T-cell (primary cell): Measurements from ENCODE around the gene DYDC2. TPM values are rescaled to one million over a fixed set of nuclear protein-coding genes. Genes with fewer than 3 reads are reported as not detected.
"Not testable (repeated sequence)": the region's sequence is repeated elsewhere in the genome, so short reads cannot be mapped to it uniquely, and the experiment has no call there.

ENCODE experiments used
- ATAC-seq, 4 experiments: fragments of 200-7000 bp in 3 of 4; fragments of 150-1000 bp in 1 of 4; cut with Tn5 transposase; replicated peaks in 1 of 4; 1 replicate in 3 of 4; 2 replicates in 1 of 4; pipeline ENCODE4 v1.10.0; 2021; ENCODE audit warnings: moderate library complexity in 3 of 4, mild to moderate bottlenecking in 2 of 4, moderate number of reproducible peaks in 1 of 4
- CTCF ChIA-PET, 2 donors: fragments of 300-600 bp; sonication (Branson Sonifier 250); formaldehyde crosslinking; loops; one replicate each; lab custom pipeline; 2022; ENCODE audit warnings: antibody characterized with exemption in 2 of 2; lab: Charles Lee
- POLR2A ChIA-PET, 2 donors: fragments of 300-600 bp; sonication (Branson Sonifier 250); formaldehyde crosslinking; loops; one replicate each; lab custom pipeline; 2022; ENCODE audit warnings: antibody characterized with exemption in 2 of 2; lab: Charles Lee
- DNase-seq, 35 experiments: peaks; one replicate each; pipeline versions ENCODE4 v3.0.0 to v3.0.0-alpha.2; 2013 to 2023
- H3K27ac ChIP-seq: one replicate; pipeline ENCODE4 v1.5.1; 2013; ENCODE audit warnings: low read length
- H3K27me3 ChIP-seq, 2 experiments: replicated peaks in 1 of 2; 1 replicate in 1 of 2; 2 replicates in 1 of 2; pipeline versions ENCODE4 v1.6.1 to v1.7.0; 2013; ENCODE audit warnings: low read length in 1 of 2, mixed read lengths in 1 of 2; ENCODE audit not compliant: control insufficient read depth in 2 of 2, insufficient read depth in 2 of 2; ENCODE audit errors: extremely low read depth in 1 of 2
- H3K36me3 ChIP-seq, 2 donors: 1 replicate in 1 of 2; 2 replicates in 1 of 2; pipeline versions ENCODE4 v1.6.1 to v1.7.0; 2013; ENCODE audit warnings: low read length in 1 of 2; ENCODE audit not compliant: control insufficient read depth in 2 of 2, insufficient read depth in 1 of 2; ENCODE audit errors: extremely low read depth in 1 of 2
- H3K4me1 ChIP-seq, 2 experiments: 1 replicate in 1 of 2; 2 replicates in 1 of 2; pipeline versions ENCODE4 v1.6.1 to v1.7.0; 2013; ENCODE audit warnings: low read length in 2 of 2, mixed read lengths in 1 of 2; ENCODE audit not compliant: insufficient read depth in 2 of 2, control insufficient read depth in 1 of 2; ENCODE audit errors: extremely low read depth in 1 of 2
- H3K4me3 ChIP-seq, 2 donors: 1 replicate in 1 of 2; 2 replicates in 1 of 2; pipeline versions ENCODE4 v1.5.1 to v1.7.0; 2013; ENCODE audit warnings: mild to moderate bottlenecking in 2 of 2, low read length in 1 of 2, moderate library complexity in 1 of 2; ENCODE audit not compliant: control insufficient read depth in 1 of 2; ENCODE audit errors: extremely low read depth in 1 of 2
- H3K9me3 ChIP-seq: 2 replicates; pipeline ENCODE4 v1.7.0; 2013
- H3K27ac Mint-ChIP-seq, 2 donors: one replicate each; pipeline ENCODE4 v1.8.0; 2020 to 2021; ENCODE audit warnings: mild to moderate bottlenecking in 2 of 2, mixed read lengths in 2 of 2
- H3K27me3 Mint-ChIP-seq, 2 donors: one replicate each; pipeline ENCODE4 v1.8.0; 2021 to 2022; ENCODE audit warnings: mixed read lengths in 2 of 2
- H3K36me3 Mint-ChIP-seq: one replicate; pipeline ENCODE4 v1.8.0; 2021; ENCODE audit warnings: mixed read lengths
- H3K4me1 Mint-ChIP-seq, 3 donors: one replicate each; pipeline ENCODE4 v1.8.0; 2020 to 2022; ENCODE audit warnings: mixed read lengths in 3 of 3, mild to moderate bottlenecking in 1 of 3
- H3K4me3 Mint-ChIP-seq, 3 donors: one replicate each; pipeline ENCODE4 v1.8.0; 2020 to 2022; ENCODE audit warnings: mild to moderate bottlenecking in 3 of 3, mixed read lengths in 3 of 3, moderate library complexity in 3 of 3
- H3K9me3 Mint-ChIP-seq, 3 donors: one replicate each; pipeline ENCODE4 v1.8.0; 2020 to 2022; ENCODE audit warnings: mixed read lengths in 3 of 3
- WGBS: methylation state at CpG from one replicate; pipeline ENCODE4 v1.1.5; 2013; ENCODE audit warnings: missing lambda C conversion rate; ENCODE audit not compliant: insufficient coverage; 5-methylcytosine and 5-hydroxymethylcytosine counted together
- total RNA-seq, 35 experiments: library from RNA in 6 of 35; stranded (reverse) in 6 of 35; fragments of 120-200 nt in 1 of 35; gene quantifications; one replicate each; pipeline versions ENCODE4 v1.2.1 to v1.2.4 and lab custom pipeline; 2013 to 2026

DYDC2 gene
- total RNA-seq, 5 donors from 2014 or later (not counting 1 experiment from before 2014, with no cell fraction given), result not detected

DNA sequence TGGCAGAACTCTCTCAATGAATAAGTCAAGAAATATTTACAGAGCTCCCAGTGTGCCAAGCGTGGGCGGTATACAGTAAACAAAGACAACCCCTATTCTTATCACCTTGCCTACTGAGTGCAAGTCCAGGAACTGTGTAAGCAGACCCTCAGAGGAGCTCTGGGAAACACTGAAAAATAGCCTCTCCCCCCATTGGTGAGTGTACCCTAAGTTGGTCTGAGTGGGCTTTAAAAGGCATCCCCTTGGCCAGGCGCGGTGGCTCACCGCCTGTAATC, 1.2 kb downstream of the DYDC2 start:
- Mint-ChIP-seq H3K27me3 (peaks cover 12 to 44% of the 10 kb centered on the region in 2 donors), H3K9me3 (no peaks in the 10 kb centered on the region)
- CTCF ChIA-PET, result interaction anchor here in 1 of 2 donors (0.5 kb wide), 1 partner anchor 45 kb away, joined by 3 read pairs; no protein-coding TSS in a partner anchor

DNA sequence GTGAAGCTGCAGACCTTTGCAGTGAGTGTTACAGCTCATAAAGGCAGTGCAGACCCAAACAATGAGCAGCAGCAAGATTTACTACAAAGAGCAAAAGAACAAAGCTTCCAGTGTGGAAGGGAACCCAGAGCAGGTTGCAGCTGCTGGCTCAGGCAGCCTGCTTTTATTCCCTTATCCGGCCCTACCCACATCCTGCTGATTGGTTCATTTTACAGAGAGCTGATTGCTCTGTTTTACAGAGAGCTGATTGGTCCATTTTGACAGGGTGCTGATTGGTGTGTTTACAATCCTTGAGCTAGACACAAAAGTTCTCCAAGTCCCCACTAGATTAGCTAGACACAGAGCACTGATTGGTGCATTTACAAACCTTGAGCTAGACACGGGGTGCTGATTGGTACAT, 2.3 kb downstream of the DYDC2 start:
- POLR2A ChIA-PET, result not testable (repeated sequence)
- peaks cover 10 to 13% (median 13%) of the 10 kb centered on the region in 3 donors for H3K4me1 Mint-ChIP-seq
- no CpG with 5 or more reads among the region's 2 CpGs for WGBS

More for the DNA sequence above, 1.2 kb downstream of the DYDC2 start:
- H3K36me3 Mint-ChIP-seq, result no peaks in the 10 kb centered on the region
- Histone ChIP-seq H3K4me1 (peaks cover 0 to 16% of the 10 kb centered on the region in 2 experiments), H3K4me3 (no peak overlapping the region), H3K27me3 (peaks cover 0 to 30% of the 10 kb centered on the region in 2 experiments), H3K36me3 (no peaks in the 10 kb centered on the region), H3K9me3 (no peaks in the 10 kb centered on the region), H3K27ac (no peak overlapping the region)
- H3K4me1 Mint-ChIP-seq, result peaks cover 10 to 13% (median 13%) of the 10 kb centered on the region in 3 donors
- peak overlapping the region in 2 of 3 donors; percentile 74 to 81 for H3K4me3 Mint-ChIP-seq
- no peak for ATAC-seq
- DNase-seq, result no peak
- H3K27ac Mint-ChIP-seq, result no peak overlapping the region
- WGBS, result 100% methylated on average over 2 of the region's 5 CpGs
- POLR2A ChIA-PET, result no interaction called here

DNA sequence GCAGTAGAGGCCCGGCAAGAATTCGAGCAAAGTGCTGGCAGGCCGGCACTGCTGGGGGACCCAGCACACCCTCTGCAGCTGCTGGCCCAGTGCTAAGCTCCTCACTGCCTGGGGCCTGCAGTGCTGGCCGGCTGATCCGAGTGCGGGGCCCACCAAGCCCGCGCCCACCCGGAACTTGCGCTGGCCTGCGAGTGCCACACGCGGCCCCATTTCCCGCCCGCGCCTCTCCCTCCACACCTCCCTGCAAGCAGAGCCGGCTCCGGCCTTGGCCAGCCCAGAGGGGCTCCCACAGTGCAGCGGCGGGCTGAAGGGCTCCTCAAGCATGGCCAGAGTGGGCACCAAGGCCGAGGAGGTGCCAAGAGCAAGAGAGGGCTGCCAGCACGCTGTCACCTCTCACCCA, 3.1 kb downstream of the DYDC2 start:
- Histone ChIP-seq H3K9me3 (no peaks in the 10 kb centered on the region), H3K27me3 (peaks cover 0 to 26% of the 10 kb centered on the region in 2 experiments), H3K36me3 (no peaks in the 10 kb centered on the region), H3K27ac (no peak overlapping the region), H3K4me3 (no peak overlapping the region), H3K4me1 (peaks cover 0 to 16% of the 10 kb centered on the region in 2 experiments)
- Mint-ChIP-seq H3K36me3 (no peaks in the 10 kb centered on the region), H3K9me3 (no peaks in the 10 kb centered on the region), H3K27me3 (peaks cover 12 to 38% of the 10 kb centered on the region in 2 donors), H3K27ac (no peak overlapping the region), H3K4me3 (no peak overlapping the region), H3K4me1 (peaks cover 10 to 13% (median 13%) of the 10 kb centered on the region in 3 donors)
- ChIA-PET POLR2A (no interaction called here), CTCF (interaction anchor here (0.6 to 1.2 kb wide), 2 partner anchors 19 to 1225 kb away, joined by 3 to 4 read pairs; no protein-coding TSS in a partner anchor)
- DNase-seq (no peak), ATAC-seq (no peak)
- 94% methylated on average over 22 of the region's 22 CpGs for WGBS

More for the DNA sequence above, 2.3 kb downstream of the DYDC2 start:
- H3K9me3 ChIP-seq, H3K4me3 ChIP-seq, H3K4me3 Mint-ChIP-seq, H3K27ac ChIP-seq, H3K27ac Mint-ChIP-seq, CTCF ChIA-PET, ATAC-seq, H3K36me3 ChIP-seq, H3K36me3 Mint-ChIP-seq, H3K9me3 Mint-ChIP-seq, DNase-seq: not testable (repeated sequence)
- H3K27me3 ChIP-seq, result peaks cover 0 to 30% of the 10 kb centered on the region in 2 experiments
- H3K27me3 Mint-ChIP-seq, result peaks cover 12 to 42% of the 10 kb centered on the region in 2 donors
- H3K4me1 ChIP-seq, result peaks cover 0 to 16% of the 10 kb centered on the region in 2 experiments

DNA sequence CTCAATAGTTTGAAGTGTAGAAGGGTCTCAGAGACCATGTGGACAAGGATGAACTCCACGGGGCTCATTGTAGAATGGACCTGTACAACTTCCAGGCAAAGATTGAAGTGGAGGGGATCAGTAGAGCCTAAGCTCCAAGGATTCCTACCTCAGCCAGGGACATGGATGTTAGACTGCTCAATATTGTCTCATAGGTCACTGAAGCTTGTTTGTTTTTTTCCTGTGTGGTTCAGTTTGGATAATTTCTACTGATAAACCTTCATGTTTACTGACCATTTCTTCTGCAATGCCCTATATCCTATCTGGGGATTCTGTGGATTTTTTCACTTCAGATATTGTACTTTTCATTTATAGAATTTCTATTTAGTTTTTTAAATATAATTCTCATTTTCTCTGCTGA, 8.9 kb downstream of the DYDC2 start:
- Histone ChIP-seq H3K4me1 (no peaks in the 10 kb centered on the region), H3K36me3 (no peaks in the 10 kb centered on the region), H3K4me3 (no peak overlapping the region), H3K9me3 (peaks cover 3% of the 10 kb centered on the region), H3K27me3 (peaks cover 0 to 2% of the 10 kb centered on the region in 2 experiments), H3K27ac (no peak overlapping the region)
- H3K4me1 Mint-ChIP-seq, result no peaks in the 10 kb centered on the region
- H3K4me3 Mint-ChIP-seq, result no peak overlapping the region
- ATAC-seq (no peak), DNase-seq (no peak)
- no peak overlapping the region for H3K27ac Mint-ChIP-seq
- H3K9me3 Mint-ChIP-seq, result peaks cover 4 to 20% (median 4%) of the 10 kb centered on the region in 3 donors
- CTCF ChIA-PET, result no interaction called here
- H3K27me3 Mint-ChIP-seq, result peaks cover 7 to 10% of the 10 kb centered on the region in 2 donors
- POLR2A ChIA-PET, result no interaction called here
- WGBS, result no CpG with 5 or more reads among the region's 1 CpG
- peaks cover 8% of the 10 kb centered on the region for H3K36me3 Mint-ChIP-seq

DNA sequence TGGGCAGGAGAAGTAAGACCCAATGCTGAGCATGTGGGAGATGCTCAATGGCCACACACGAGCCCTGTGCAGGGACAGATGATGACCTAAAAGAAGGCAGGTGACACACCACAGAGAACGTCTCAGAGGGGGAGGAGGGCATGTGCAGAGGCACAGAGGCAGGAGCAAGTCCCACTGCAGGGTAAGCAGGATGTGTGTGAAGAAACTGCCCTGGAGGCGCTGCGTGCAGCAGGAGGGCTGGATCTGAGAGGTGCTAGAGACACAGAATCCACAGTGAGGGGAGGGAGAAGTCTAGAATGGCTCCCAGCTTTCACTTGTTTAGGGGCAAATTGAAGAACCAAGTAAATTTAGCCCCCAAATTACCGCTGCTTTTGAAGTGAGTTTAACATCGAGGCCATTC, 14.9 kb downstream of the DYDC2 start:
- no peak for DNase-seq
- H3K9me3 Mint-ChIP-seq, result peaks cover 4 to 20% (median 4%) of the 10 kb centered on the region in 3 donors
- no peak overlapping the region for H3K27ac Mint-ChIP-seq
- H3K27me3 Mint-ChIP-seq, result peaks cover 5 to 7% of the 10 kb centered on the region in 2 donors
- H3K4me1 Mint-ChIP-seq, result no peaks in the 10 kb centered on the region
- Histone ChIP-seq H3K4me3 (no peak overlapping the region), H3K9me3 (peaks cover 2% of the 10 kb centered on the region), H3K36me3 (no peaks in the 10 kb centered on the region), H3K27me3 (no peaks in the 10 kb centered on the region), H3K27ac (no peak overlapping the region), H3K4me1 (no peaks in the 10 kb centered on the region)
- peaks cover 8% of the 10 kb centered on the region for H3K36me3 Mint-ChIP-seq
- ATAC-seq, result no peak
- no peak overlapping the region for H3K4me3 Mint-ChIP-seq
- WGBS, result 94% methylated on average over 3 of the region's 6 CpGs
- POLR2A ChIA-PET, result no interaction called here
- CTCF ChIA-PET, result no interaction called here

DNA sequence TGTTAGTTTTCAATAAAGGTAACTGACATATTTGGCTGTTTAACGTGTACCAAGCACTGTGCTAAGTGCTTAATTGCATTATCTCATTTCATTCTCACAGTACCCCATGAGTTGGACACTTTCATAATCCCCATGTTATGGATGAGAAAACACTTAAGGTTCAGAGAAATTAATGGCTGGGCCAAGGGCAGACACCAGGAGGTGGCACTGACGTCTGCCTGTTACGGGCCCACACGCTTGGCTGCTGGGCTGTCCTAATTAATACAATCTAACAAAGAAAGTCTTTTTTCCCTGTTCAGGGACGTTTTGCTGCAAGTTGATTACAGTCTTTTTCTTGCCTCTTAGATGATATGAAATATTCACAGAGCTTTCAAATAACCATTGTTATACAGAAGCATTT, 16.1 kb downstream of the DYDC2 start:
- peaks cover 4 to 12% (median 4%) of the 10 kb centered on the region in 3 donors for H3K9me3 Mint-ChIP-seq
- H3K27me3 Mint-ChIP-seq, result peaks cover 3 to 7% of the 10 kb centered on the region in 2 donors
- peaks cover 4% of the 10 kb centered on the region for H3K36me3 Mint-ChIP-seq
- no peak overlapping the region for H3K4me3 Mint-ChIP-seq
- 100% methylated on average over 1 of the region's 5 CpGs for WGBS
- ChIA-PET POLR2A (no interaction called here), CTCF (interaction anchor here in 1 of 2 donors (0.7 kb wide), 2 partner anchors 20 to 21 kb away, joined by 4 read pairs; no protein-coding TSS in a partner anchor)
- Histone ChIP-seq H3K9me3 (no peaks in the 10 kb centered on the region), H3K27me3 (no peaks in the 10 kb centered on the region), H3K27ac (no peak overlapping the region), H3K4me1 (no peaks in the 10 kb centered on the region), H3K36me3 (no peaks in the 10 kb centered on the region), H3K4me3 (no peak overlapping the region)
- no peak overlapping the region for H3K27ac Mint-ChIP-seq
- no peak for ATAC-seq
- H3K4me1 Mint-ChIP-seq, result peaks cover 0 to 5% (median 0%) of the 10 kb centered on the region in 3 donors
- no peak for DNase-seq
